WI38 (cell line): ENCODE results near the gene ADGRV1.

Source experiments
- H3K4me3 ChIP-seq: 2 replicates; pipeline ENCODE4 v1.5.1; 2011; ENCODE audit warnings: low read depth, mild to moderate bottlenecking, control low read depth, low read length
- TF ChIP-seq, protein P1 (sequence below): IDR thresholded peaks from 2 replicates; pipeline ENCODE4 v1.5.1; 2012; ENCODE audit warnings: low read depth, mild to moderate bottlenecking, control low read depth, low read length

The ADGRV1 gene

DNA sequence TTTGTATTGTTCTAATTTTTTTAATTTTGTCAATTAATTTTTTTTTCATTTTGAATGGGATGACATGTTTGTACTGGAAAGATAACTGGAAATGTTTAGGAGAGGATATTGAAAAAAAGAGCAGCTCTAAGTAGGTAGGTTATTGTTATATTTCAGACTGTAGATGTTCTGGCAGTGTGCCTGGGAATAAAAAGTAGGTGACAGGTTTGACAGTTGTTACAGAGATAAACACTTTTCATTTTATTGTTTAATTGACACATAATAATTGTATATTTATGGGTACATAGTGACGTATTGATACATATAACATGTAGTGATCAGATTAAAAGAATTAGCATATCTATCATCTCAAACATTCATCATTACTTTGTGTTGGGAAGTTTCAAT is 545.5 kb downstream of the ADGRV1 start:
- H3K4me3 ChIP-seq = no peak overlapping the region
- TF ChIP-seq, protein P1, sequence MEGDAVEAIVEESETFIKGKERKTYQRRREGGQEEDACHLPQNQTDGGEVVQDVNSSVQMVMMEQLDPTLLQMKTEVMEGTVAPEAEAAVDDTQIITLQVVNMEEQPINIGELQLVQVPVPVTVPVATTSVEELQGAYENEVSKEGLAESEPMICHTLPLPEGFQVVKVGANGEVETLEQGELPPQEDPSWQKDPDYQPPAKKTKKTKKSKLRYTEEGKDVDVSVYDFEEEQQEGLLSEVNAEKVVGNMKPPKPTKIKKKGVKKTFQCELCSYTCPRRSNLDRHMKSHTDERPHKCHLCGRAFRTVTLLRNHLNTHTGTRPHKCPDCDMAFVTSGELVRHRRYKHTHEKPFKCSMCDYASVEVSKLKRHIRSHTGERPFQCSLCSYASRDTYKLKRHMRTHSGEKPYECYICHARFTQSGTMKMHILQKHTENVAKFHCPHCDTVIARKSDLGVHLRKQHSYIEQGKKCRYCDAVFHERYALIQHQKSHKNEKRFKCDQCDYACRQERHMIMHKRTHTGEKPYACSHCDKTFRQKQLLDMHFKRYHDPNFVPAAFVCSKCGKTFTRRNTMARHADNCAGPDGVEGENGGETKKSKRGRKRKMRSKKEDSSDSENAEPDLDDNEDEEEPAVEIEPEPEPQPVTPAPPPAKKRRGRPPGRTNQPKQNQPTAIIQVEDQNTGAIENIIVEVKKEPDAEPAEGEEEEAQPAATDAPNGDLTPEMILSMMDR = no peak

DNA sequence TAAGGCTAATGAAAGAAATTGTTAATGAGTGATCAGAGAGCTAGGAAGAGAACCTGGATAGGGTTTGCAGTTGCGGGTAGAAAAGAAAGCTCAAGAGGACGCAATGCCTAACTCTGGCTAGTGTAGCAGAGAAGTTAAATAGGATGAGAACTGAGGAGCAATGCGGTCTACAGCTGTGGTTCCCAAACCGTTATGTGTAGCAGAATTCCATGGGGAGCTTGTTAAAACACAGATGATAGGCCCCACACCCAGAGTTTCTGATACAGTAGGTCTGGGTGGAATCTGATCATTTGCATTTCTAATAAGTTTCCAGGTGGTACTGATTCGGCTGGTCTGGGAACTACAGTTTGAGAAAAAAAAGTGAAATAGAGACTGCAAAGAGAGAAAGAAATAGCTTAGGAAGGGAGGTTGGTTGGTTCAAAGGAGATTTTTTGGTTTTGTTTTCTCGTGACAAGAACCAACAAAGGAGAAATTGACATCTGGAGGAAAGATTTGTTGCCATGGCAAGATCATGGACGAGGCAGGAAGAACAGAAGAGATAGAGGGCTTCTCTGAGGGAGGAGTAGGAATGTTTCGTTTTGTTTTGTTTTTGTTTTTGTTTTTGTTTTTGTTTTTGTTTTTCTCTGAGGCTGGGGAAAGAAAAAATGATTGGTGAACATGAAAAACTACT is 548.4 kb downstream of the ADGRV1 start:
- TF ChIP-seq, protein P1 = no peak
- H3K4me3 ChIP-seq = no peak overlapping the region

DNA sequence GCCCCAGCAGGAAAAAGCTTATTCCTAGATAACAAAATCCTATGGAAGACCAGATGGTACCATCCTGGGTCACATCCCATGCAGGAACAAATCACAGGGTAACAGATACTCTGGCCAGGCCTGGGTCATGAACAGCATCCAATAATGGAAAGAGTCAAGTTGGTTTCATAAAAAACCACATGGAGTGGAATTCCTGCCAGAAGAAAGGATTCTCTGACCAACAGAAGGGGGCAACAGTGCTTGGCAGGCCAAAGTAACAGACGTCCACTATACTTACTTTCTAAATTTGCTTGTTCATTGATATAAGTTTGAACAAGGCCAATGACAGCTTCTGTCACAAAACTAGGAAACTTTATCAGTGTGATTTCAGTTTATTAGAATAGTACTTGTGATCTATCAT is 551.0 kb downstream of the ADGRV1 start:
- no peak overlapping the region for H3K4me3 ChIP-seq
- TF ChIP-seq, protein P1 = no peak

DNA sequence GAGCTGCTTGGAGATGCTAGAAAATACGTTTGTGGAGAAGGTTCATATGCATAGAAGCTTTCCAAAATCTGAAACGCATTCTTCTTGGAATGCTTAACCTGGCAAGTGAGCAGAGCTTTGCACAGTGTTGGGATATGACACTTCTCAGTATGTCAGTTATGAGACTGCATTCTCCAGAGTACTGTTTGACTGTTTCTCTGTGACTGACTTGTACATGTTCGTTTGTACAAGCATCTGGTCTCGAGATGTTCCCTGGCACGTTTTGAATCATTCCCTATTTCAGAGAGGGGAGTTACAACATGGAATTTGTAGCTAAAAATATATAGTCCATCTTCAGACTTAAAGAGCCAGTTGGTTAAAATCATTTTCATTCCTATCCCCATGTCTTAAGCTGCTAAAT is 552.1 kb downstream of the ADGRV1 start:
- TF ChIP-seq, protein P1 = no peak
- no peak overlapping the region for H3K4me3 ChIP-seq

DNA sequence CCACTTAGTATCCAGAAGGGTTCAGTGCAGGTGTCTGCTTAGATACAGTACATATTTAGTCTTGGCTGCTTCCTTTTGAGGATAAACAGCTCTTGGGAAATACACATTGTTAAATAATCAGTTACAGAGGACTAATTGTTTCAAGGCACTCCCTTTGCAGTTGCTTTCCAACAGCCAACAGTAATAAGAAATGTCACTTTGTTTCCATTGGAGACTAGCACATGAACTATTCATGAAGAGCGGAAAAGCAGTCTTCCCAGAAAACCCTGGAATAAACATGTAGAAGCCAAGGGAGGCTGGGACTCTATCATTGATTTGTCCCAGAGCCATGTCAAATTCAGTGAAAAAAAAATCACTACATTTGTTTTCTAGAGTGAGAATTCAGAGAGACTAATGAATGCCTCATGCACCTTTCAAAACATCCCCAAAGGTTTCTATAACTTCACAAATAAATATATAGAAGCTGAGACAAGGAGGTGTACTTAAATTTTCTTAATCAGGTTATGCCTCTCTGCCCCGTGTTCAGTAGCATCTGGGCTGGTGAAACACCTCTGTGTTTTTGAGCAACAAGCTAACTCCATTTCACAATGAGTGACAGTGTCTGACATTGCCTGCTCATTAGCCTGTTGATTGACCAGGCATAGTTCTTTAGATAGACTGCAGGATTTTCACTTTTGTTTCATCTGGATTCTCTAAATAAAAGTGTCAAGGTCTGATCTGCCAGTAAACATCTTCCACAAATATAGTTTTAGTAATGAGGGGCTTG is 553.1 kb downstream of the ADGRV1 start:
- H3K4me3 ChIP-seq = no peak overlapping the region
- TF ChIP-seq, protein P1 = no peak

DNA sequence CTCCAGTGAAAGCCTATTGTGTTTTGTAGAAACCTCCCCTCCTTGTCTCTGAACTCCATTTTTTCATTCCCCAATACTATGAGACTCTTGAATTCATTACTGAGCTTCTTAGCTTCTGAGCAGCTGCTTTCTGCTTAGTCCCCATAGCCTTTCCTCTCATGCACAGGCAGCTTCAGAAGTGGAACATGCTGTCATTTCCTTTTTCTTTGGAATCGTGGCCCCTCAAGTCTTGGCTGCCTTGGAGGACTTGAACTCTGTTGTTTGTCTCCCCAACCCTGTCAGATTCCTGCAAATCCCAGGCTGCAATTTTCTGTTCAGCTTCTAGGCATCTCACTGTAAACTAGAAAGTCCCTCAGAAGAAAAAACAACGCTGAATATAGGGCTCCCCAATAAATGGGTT is 556.1 kb downstream of the ADGRV1 start:
- TF ChIP-seq, protein P1 = no peak
- no peak overlapping the region for H3K4me3 ChIP-seq

DNA sequence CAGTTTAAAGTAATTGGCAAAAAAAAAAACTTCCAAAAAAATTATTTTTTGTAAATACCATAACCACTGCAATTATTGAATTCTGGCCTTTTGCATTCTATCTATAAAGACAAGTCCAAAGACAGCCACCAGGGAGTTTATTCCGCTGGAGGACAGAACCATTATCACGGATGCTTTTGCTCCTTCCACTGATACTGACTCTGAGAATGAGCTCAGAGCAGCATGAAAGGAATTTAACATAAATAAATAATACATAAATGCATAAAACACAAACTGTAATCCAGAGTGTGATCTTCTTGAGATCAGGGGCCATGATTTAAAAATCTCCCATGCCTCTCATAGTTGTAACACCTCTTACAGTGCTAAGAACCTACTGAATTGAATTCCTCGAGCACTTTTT is 559.8 kb downstream of the ADGRV1 start:
- TF ChIP-seq, protein P1 = no peak
- no peak overlapping the region for H3K4me3 ChIP-seq
